ENCODE measurements around the gene NPW. TPM values are rescaled to one million over a fixed set of nuclear protein-coding genes. Genes with fewer than 3 reads are reported as not detected.

The NPW gene
- total RNA-seq, 1 experiment from 2014 or later = 1.6 TPM

DNA sequence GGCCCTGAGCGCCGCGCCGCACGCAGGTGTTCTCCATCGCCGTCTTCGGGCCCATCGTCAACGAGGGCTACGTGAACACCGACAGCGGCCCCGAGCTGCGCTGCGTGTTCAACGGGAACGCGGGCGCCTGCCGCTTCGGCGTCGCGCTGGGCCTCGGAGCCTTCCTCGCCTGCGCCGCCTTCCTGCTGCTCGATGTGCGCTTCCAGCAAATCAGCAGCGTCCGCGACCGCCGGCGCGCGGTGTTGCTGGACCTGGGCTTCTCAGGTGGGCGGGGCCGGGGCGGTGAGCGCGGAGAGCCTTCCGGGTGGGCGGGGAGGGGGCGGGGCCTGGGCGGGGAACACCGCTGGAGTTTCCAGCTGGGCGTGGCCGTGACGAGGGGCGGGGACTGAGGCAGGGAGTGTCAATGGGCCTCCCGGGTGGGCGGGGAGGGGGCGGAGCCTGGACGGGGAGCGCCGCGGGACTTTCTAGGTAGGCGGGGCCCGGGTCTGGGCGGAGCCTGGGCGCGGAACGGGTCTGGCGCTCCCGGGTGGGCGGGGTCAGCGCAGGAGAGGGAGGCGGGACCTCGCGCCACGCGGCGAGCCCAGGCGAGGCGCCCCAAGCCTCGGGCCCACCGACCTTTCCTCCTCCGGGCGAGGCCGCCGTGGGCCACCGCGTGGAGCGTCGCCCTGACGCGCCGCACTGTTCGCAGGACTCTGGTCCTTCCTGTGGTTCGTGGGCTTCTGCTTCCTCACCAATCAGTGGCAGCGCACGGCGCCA lies 27.5 kb upstream of the NPW start:
- H3K9me3 ChIP-seq (replicated peaks) = no peaks in the 10 kb centered on the region
- H3K36me3 ChIP-seq = no peaks in the 10 kb centered on the region; the same call in 1 of the 2 replicates
- H3K4me3 ChIP-seq = no peak overlapping the region
- no peak overlapping the region for H3K27ac ChIP-seq
- no peaks in the 10 kb centered on the region; the same call in 1 of the 2 replicates for H3K4me1 ChIP-seq
- DNase-seq = no peak
- H3K27me3 ChIP-seq = peaks cover 8% of the 10 kb centered on the region

- Histone ChIP-seq H3K9me3 (replicated peaks) (no peaks in the 10 kb centered on the region), H3K27ac (no peak overlapping the region), H3K27me3 (peaks cover 8% of the 10 kb centered on the region)
These were observed 26.8 kb upstream of the NPW start for GRCh38 chr16:1992704-1993317.

GRCh38 chr16:1993731-1994131 lies 25.9 kb upstream of the NPW start:
- Histone ChIP-seq H3K27me3 (peaks cover 8% of the 10 kb centered on the region), H3K27ac (no peak overlapping the region), H3K9me3 (replicated peaks) (no peaks in the 10 kb centered on the region), H3K36me3 (peaks cover 4% of the 10 kb centered on the region; the same call in 1 of the 2 replicates), H3K4me1 (no peaks in the 10 kb centered on the region; the same call in 1 of the 2 replicates), H3K4me3 (no peak overlapping the region)
- DNase-seq = no peak

More at GRCh38 chr16:1992704-1993317, 26.8 kb upstream of the NPW start:
- no peak overlapping the region for H3K4me3 ChIP-seq
- H3K36me3 ChIP-seq = peaks cover 4% of the 10 kb centered on the region; the same call in 1 of the 2 replicates
- no peaks in the 10 kb centered on the region; the same call in 1 of the 2 replicates for H3K4me1 ChIP-seq
- no peak for DNase-seq

DNA sequence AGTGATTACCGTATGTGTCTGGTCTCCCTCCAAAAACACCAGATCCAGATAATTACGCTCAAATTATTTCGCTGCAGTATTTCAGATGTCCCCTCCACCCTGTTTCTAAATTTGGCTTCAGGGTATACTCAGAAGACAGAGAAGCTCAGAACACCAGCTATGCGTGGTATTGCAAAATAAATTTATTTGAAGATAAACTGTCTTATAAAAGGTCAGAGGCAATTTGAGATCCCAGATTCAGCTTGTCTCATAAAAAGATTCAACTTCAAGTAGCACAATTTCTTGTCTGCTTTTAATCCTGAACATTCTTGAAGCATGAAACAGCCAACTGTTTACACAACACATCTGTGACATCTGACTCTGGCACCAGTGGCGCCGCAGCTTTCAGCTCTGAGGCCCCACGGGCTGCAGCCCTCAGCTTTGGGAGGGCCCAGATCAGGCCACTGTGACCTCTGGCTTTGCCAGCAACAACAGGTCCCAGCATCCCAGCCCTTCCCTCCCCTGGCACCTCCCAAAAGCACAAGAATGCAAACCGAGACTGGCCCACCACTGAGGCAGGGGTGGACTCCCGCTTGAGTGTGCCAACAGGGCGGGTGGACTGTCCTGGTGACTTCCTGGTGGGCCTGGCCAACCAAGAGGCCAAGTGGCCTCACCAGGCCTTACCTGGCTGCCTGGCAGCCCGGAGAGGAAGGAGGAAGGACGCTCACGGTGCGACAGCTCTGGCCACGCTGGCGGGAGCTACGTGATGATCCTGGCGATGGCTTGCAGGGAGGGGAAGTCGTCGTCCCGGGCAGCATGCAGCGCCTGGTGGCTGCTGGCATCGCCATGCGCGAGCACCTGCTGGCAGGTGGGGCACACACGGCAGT lies 21.9 kb upstream of the NPW start:
- DNase-seq = no peak
- H3K27ac ChIP-seq = no peak overlapping the region
- no peaks in the 10 kb centered on the region for H3K4me1 ChIP-seq
- no peak overlapping the region for H3K4me3 ChIP-seq
- no peaks in the 10 kb centered on the region for H3K9me3 ChIP-seq (replicated peaks)
- H3K36me3 ChIP-seq = peaks cover 25% of the 10 kb centered on the region
- no peaks in the 10 kb centered on the region for H3K27me3 ChIP-seq

- H3K4me1 ChIP-seq = no peaks in the 10 kb centered on the region
- DNase-seq = no peak
- no peaks in the 10 kb centered on the region for H3K27me3 ChIP-seq
- no peaks in the 10 kb centered on the region for H3K9me3 ChIP-seq (replicated peaks)
- H3K4me3 ChIP-seq = no peak overlapping the region
- H3K27ac ChIP-seq = no peak overlapping the region
- H3K36me3 ChIP-seq = peaks cover 32% of the 10 kb centered on the region
These were observed 21.2 kb upstream of the NPW start for GRCh38 chr16:1998360-1998835.

GRCh38 chr16:1998852-1999801 lies 20.5 kb upstream of the NPW start:
- Histone ChIP-seq H3K4me1 (peaks cover 2% of the 10 kb centered on the region; the same call in 1 of the 2 replicates), H3K4me3 (no peak overlapping the region), H3K27ac (no peak overlapping the region), H3K9me3 (replicated peaks) (no peaks in the 10 kb centered on the region), H3K27me3 (no peaks in the 10 kb centered on the region), H3K36me3 (peaks cover 32% of the 10 kb centered on the region)
- no peak for DNase-seq

DNA sequence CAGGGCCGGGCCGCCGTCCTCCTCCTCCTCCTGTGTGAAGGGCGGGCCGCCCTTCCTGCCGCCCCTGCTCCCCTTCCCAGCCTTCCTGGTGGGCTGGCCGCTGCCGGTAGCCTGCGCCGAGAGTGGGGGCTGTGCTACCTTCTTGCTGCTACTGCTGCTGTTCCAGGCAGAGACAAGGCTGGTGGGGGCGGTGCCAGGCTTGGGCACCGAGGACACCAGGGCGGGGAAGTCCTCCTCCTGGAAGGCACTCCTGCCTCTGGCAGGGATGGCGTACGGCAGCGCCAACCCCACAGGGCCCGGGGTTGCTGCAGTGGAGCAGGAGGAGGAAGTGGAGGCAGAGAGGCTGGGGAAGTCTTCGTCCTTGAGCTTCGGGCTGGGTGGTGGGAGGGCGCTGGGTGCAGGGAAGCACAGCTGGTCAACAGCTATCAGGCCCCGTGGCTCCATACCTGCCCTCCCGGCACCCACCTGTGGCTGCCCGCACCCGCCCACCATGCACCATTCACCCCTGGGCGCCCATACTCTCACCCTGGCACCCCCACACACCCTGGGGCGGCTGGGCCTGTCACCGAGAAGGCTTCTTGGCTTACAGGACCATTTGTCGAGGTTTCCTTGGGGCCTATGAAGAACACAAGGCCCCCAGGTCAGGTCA lies 19.6 kb upstream of the NPW start:
- Histone ChIP-seq H3K36me3 (peaks cover 32% of the 10 kb centered on the region), H3K9me3 (replicated peaks) (no peaks in the 10 kb centered on the region), H3K4me1 (peaks cover 10% of the 10 kb centered on the region; the same call in 1 of the 2 replicates), H3K27ac (no peak overlapping the region), H3K4me3 (no peak overlapping the region), H3K27me3 (no peaks in the 10 kb centered on the region)
- no peak for DNase-seq

DNA sequence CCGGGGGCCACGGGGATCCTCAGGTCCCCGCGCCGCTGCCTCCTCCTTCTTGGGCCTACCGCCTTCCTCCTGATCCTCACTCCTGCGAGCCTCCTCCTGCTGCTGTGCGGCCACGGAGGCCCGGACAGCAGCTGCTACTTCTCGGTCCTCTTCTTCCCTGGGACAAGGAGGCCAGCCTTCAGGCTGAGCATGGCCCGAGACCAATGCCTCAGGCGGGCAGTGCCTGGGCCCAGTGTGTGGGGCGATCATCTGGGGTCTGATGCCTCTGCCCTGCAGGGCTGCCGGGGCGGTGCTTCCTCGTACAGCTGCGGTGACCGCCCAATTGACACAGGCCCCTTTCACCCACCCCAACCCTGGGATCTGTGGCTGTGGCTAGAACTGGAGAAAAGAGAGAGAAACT lies 18.6 kb upstream of the NPW start:
- Histone ChIP-seq H3K9me3 (replicated peaks) (no peaks in the 10 kb centered on the region), H3K36me3 (peaks cover 32% of the 10 kb centered on the region), H3K27me3 (no peaks in the 10 kb centered on the region), H3K27ac (no peak overlapping the region), H3K4me3 (no peak overlapping the region), H3K4me1 (peaks cover 10% of the 10 kb centered on the region; the same call in 1 of the 2 replicates)
- no peak for DNase-seq

DNA sequence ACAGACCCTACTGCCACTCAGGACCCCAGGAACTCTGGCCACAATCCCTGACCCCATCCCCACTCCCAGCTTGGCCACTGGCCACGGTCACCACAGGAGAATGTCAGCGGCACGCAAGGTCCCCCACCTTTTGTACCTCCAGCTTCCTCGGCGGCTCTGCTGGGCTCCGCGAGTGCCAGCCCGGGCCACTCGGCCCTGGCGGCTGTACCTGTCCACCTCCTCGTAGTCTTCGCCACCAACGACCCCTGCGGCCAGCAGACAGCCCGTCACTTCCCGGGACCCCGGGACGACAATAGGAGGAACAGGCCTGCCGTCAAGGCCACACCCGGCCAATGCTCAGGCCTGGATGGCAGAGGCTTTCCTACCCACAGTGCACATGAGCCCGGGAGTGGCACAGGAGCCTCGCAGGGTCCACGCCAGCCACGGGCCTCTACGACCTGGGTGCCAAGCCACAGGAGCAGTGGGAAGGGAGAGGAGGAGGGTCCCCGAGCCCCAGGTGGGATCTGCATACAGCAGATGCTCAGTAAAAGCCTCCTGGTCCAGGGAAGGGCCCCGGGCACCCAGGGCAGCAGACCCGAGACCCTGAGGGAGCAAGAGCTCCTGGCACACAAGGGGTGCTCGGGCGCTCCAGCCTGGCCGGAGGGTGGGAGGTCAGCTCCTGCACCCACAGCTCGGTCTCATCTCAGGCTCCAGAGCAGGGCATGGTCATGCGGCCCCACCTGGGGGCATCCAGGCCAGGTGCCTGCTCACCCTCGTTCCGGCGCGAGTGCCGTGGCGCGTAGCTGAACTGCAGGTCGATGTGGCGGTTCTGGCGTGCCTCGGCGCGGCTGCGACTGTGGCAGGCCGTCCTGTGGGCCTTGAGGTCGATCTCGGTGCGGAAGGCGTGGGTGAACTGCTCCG lies 17.9 kb upstream of the NPW start:
- Histone ChIP-seq H3K36me3 (peaks cover 32% of the 10 kb centered on the region), H3K27me3 (no peaks in the 10 kb centered on the region), H3K27ac (no peak overlapping the region), H3K4me3 (no peak overlapping the region), H3K4me1 (peaks cover 10% of the 10 kb centered on the region; the same call in 1 of the 2 replicates), H3K9me3 (replicated peaks) (no peaks in the 10 kb centered on the region)
- no peak for DNase-seq

DNA sequence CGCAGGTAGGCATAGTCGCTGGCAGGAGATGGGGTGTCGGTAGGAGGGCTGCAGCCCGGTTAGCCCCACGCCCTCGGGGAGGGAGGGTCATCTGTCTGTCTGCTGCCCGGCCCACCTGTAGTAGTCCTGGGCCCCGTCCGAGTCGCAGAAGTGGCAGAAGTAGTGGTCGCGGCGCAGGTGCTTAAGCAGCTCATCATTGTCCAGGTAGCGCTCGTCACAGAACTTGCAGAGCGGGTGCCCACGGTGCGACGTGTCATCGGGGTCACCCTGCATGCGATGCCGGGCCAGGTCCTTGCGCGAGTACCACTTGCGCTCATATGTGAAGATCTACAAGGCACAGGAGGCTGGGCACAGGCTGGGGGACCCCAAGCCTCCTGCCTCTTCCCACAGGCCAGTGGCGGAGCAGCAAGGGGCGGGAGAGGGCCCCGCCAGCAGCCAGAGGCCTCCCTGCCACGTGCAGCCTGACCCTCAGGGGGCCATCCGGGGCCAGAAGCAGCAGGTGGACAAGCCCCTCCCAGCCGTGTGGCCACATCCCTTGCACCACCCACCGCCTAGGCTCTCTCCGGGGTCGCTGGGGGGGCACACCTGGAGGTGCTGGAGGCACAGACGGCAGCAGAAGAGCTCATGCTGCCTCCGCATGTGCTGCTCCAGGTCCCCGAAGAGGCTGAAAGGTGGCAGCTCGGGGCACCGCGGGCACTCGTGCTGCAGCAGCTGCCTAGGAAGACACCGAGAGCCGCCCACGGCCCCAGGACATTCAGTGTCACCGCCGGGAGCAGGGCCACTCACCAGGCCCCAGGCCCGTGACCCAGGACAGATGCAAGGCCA lies 17.0 kb upstream of the NPW start:
- Histone ChIP-seq H3K36me3 (peaks cover 31% of the 10 kb centered on the region), H3K4me1 (peaks cover 10% of the 10 kb centered on the region)

DNA sequence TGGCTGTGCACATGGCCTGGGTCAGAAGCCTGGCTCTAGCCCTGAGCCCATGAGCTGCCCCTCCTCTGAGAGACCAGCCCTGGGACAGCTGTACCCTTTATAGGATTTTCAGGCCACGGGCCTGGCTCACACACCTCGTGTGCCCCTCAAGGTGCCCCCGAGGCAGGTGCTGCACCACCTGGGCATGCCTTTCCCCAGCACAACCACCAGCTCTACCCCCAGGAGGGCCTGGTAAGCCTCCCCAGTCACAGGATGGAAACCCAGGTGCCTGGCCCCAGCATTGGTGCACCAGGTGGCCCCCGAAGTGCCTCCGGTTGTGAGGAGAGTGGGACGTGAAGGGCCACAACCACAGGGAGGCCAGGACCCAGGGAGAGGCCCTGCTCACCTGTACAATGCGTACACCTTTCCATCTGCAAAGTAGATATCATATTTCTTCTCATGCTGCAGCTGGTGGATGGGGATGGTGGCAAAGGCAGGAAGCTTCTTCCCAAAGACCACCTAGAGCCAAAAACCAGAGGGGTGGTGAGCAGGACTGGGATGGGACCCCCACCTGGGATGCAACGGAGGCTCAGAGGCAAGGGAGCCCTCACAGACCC lies 16.3 kb upstream of the NPW start:
- no peaks in the 10 kb centered on the region for H3K27me3 ChIP-seq
- no peaks in the 10 kb centered on the region for H3K9me3 ChIP-seq (replicated peaks)
- H3K4me1 ChIP-seq = peaks cover 18% of the 10 kb centered on the region
- no peak overlapping the region for H3K27ac ChIP-seq
- H3K4me3 ChIP-seq = no peak overlapping the region
- peaks cover 35% of the 10 kb centered on the region for H3K36me3 ChIP-seq
- no peak for DNase-seq

More for the DNA sequence above, 17.0 kb upstream of the NPW start:
- Histone ChIP-seq H3K4me3 (no peak overlapping the region), H3K27ac (no peak overlapping the region), H3K27me3 (no peaks in the 10 kb centered on the region), H3K9me3 (replicated peaks) (no peaks in the 10 kb centered on the region)
- DNase-seq = no peak
